ENCODE results near the gene ASZ1. TPM values are rescaled to one million over a fixed set of nuclear protein-coding genes. Genes with fewer than 3 reads are reported as not detected.

The ASZ1 gene
- total RNA-seq, 2 donors from 2014 or later, result not detected

GRCh38 chr7:117350027-117350426 lies 77.3 kb downstream of the ASZ1 start:
- no peaks in the 10 kb centered on the region for H3K9me3 ChIP-seq
- H3K36me3 ChIP-seq (replicated peaks in 1 of 2; ENCODE audit: insufficient read depth in 1 of 2, low read depth in 2 of 2), result no peaks in the 10 kb centered on the region
- ATAC-seq (no peak), DNase-seq (no peak)
- WGBS, 2 donors, result 56 to 72% methylated on average over 1 of the region's 1 CpG
- H3K27me3 ChIP-seq, result no peaks in the 10 kb centered on the region
- H3K27ac ChIP-seq, result no peak overlapping the region
- H3K4me1 ChIP-seq, result no peaks in the 10 kb centered on the region
- no peak overlapping the region for H3K4me3 ChIP-seq
- intact Hi-C loops (cut with DNase I), result no loop called here
- TF ChIP-seq POLR2A (IDR thresholded peaks at IDR 0.05) (no peak), CTCF (IDR thresholded peaks at IDR 0.05) (no peak)

DNA sequence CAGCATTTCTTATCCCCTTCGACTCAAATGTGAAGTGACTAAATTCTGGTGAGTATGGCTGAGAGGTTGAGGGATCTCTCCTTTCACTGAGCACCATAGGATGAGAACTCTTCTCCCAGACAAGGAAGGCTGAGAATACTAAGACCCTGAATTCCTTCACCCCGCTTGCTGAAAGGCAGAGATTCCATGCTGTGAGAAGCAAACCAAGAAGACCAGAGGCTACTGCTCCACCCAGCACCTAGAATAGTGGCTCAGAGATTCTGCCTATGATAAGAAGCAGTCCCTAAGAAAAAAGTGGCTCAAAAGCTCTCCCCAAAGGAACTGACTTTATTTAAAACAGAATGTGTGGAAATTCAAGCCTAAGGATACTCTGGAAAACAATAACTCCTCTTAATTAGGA lies 77.7 kb downstream of the ASZ1 start:
- no peak for TF ChIP-seq POLR2A (IDR thresholded peaks at IDR 0.05)
- no peak for TF ChIP-seq CTCF (IDR thresholded peaks at IDR 0.05)
- Histone ChIP-seq H3K4me1 (no peaks in the 10 kb centered on the region), H3K27me3 (no peaks in the 10 kb centered on the region), H3K9me3 (no peaks in the 10 kb centered on the region), H3K4me3 (no peak overlapping the region), H3K36me3 (replicated peaks in 1 of 2; ENCODE audit: insufficient read depth in 1 of 2, low read depth in 2 of 2) (no peaks in the 10 kb centered on the region), H3K27ac (no peak overlapping the region)
- DNase-seq (no peak), ATAC-seq (no peak)
- intact Hi-C loops (cut with DNase I), result no loop called here
- 46 to 54% methylated on average over 2 of the region's 2 CpGs for WGBS, 2 donors

DNA sequence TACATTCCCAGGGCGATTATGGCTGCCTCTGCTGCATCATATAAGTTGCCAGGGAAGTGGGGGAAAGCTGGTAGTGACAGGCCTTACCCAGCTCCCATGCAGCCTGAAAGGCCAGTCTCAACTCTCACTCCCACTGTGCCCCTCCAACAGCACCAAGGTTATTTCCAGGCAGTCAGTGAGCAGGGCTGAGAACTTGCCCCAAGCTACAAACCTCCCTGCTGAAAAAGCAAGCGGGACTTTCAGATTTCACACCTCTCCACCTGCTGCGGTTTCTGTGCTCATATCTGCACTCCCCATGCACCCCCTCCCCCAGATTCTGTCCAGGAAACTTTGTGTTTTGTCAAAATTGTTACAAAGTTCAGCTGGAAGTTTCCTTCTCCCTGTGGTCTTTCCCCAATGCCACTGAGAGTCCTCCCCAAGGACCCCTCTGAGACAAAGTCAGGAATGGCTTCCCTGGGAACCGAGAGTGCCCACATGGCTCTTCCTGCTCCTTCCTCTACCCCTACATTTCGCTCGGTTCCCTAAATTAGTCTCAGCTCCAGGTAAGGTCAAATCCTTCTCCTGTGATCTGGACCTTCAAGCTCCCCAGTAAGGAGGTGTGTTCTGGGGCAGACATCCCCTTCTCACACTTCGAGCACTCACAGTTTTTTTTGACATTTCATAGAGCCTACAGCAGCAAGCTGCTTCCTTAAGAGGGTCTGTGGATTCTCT lies 79.2 kb downstream of the ASZ1 start:
- TF ChIP-seq POLR2A (IDR thresholded peaks at IDR 0.05) (no peak), CTCF (IDR thresholded peaks at IDR 0.05) (no peak)
- no peaks in the 10 kb centered on the region for H3K27me3 ChIP-seq
- H3K4me1 ChIP-seq, result no peaks in the 10 kb centered on the region
- H3K9me3 ChIP-seq, result no peaks in the 10 kb centered on the region
- no peak overlapping the region for H3K27ac ChIP-seq
- no peak overlapping the region for H3K4me3 ChIP-seq
- intact Hi-C loops (cut with DNase I), result no loop called here
- 67 to 68% methylated on average over 7 of the region's 7 CpGs for WGBS, 2 donors
- DNase-seq (no peak), ATAC-seq (no peak)
- no peaks in the 10 kb centered on the region for H3K36me3 ChIP-seq (replicated peaks in 1 of 2; ENCODE audit: insufficient read depth in 1 of 2, low read depth in 2 of 2)

DNA sequence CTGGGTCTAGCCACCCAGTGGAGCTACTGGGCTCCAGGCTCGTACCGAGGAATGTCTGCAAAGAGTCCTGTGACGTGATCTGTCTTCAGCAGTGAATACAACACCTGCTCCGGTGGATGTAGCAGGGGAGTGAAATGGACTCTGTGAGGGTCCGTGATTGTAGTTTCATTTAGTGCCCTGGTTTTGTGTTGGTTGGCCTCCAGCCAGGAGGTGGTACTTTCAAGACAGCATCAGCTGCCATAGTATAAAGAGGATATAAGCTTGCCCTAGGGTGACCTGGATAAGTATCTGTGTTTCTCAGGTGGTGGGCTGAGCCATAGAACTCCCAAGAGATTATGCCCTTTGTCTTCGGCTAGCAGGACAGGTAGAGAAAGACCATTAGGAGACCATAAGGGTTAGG lies 79.8 kb downstream of the ASZ1 start:
- no peak for ATAC-seq

More for the DNA sequence above, 79.8 kb downstream of the ASZ1 start:
- Histone ChIP-seq H3K4me3 (no peak overlapping the region), H3K27me3 (no peaks in the 10 kb centered on the region), H3K4me1 (no peaks in the 10 kb centered on the region), H3K9me3 (no peaks in the 10 kb centered on the region), H3K36me3 (replicated peaks in 1 of 2; ENCODE audit: insufficient read depth in 1 of 2, low read depth in 2 of 2) (no peaks in the 10 kb centered on the region), H3K27ac (no peak overlapping the region)
- intact Hi-C loops (cut with DNase I), result no loop called here
- no peak for TF ChIP-seq CTCF (IDR thresholded peaks at IDR 0.05)
- no peak for TF ChIP-seq POLR2A (IDR thresholded peaks at IDR 0.05)
- no peak for DNase-seq
- 78% methylated on average over 6 of the region's 6 CpGs for WGBS, 2 donors
